Heart left ventricle (tissue), 16 donors: Measurements from ENCODE around the gene ADM. TPM values are rescaled to one million over a fixed set of nuclear protein-coding genes. Genes with fewer than 3 reads are reported as not detected.

Experiments
- ATAC-seq, 4 donors: fragments of 200-7000 bp; cut with Tn5 transposase; one replicate each; pipeline ENCODE4 v1.9.1; 2020 to 2022; ENCODE audit warnings: moderate library complexity in 4 of 4, mild to moderate bottlenecking in 3 of 4, moderate number of reproducible peaks in 1 of 4
- DNase-seq, 5 donors: peaks; one replicate each; pipeline ENCODE4 v3.0.0-alpha.2; 2020
- H3K27ac ChIP-seq, 12 donors: fragments of 200-600 bp; sonication (generic) in 4 of 12; one replicate each; pipeline versions ENCODE4 v1.5.0 to v1.8.0; 2016 to 2022; ENCODE audit warnings: mild to moderate bottlenecking in 2 of 12
- H3K27me3 ChIP-seq, 9 donors: fragments of 200-600 bp; sonication (generic) in 2 of 9; one replicate each; pipeline versions ENCODE4 v1.5.1 to v1.8.0; 2016 to 2022; ENCODE audit warnings: mild to moderate bottlenecking in 3 of 9
- H3K36me3 ChIP-seq, 9 donors: fragments of 200-600 bp; sonication (generic) in 2 of 9; one replicate each; pipeline versions ENCODE4 v1.5.0 to v1.8.0; 2018 to 2022; ENCODE audit warnings: mild to moderate bottlenecking in 2 of 9
- H3K4me1 ChIP-seq, 12 donors: fragments of 200-600 bp; sonication (generic) in 4 of 12; one replicate each; pipeline versions ENCODE4 v1.5.0 to v1.8.0; 2016 to 2022; ENCODE audit warnings: mild to moderate bottlenecking in 3 of 12
- H3K4me3 ChIP-seq, 12 donors: fragments of 200-600 bp; sonication (generic) in 4 of 12; one replicate each; pipeline versions ENCODE4 v1.5.0 to v1.8.0; 2017 to 2022; ENCODE audit warnings: mild to moderate bottlenecking in 9 of 12, moderate library complexity in 4 of 12
- H3K9me3 ChIP-seq, 12 donors: fragments of 200-600 bp; sonication (generic) in 4 of 12; one replicate each; pipeline versions ENCODE4 v1.5.0 to v1.8.0; 2016 to 2022; ENCODE audit warnings: mild to moderate bottlenecking in 1 of 12
- CTCF ChIP-seq, 12 donors: fragments of 200-600 bp; sonication (generic) in 4 of 12; IDR thresholded peaks; one replicate each; pipeline versions ENCODE4 v1.5.0 to v1.8.0; 2018 to 2022; ENCODE audit warnings: antibody characterized with exemption in 12 of 12, mild to moderate bottlenecking in 5 of 12
- POLR2A ChIP-seq, 2 donors: fragments of 450-650 bp; IDR thresholded peaks; one replicate each; pipeline ENCODE4 v1.6.1; 2017; ENCODE audit warnings: antibody characterized with exemption in 2 of 2, mild to moderate bottlenecking in 2 of 2, moderate library complexity in 2 of 2
- WGBS, 4 donors: extraction: QIAGEN DNeasy Blood & Tissue Kit in 2 of 4; methylation state at CpG; one replicate each; pipeline versions ENCODE4 v1.1.5 to v1.1.7; 2013 to 2018; 5-methylcytosine and 5-hydroxymethylcytosine counted together
- intact Hi-C, 10 donors: fragments of 100-400 bp; cut with DNase I; formaldehyde crosslinking; loops; one replicate each; pipeline versions ENCODE4 v1.11.1 to v1.14.2; 2022
- polyA plus RNA-seq, 2 donors: library from polyadenylated mRNA; stranded (reverse); fragments of 200-250 nt; gene quantifications; one replicate each; pipeline ENCODE4 v1.2.3, GENCODE V29; 2013
- total RNA-seq, 9 donors: library from RNA; depleted of rRNA in 2 of 9; stranded (reverse); fragments of >200 nt in 2 of 9; fragmentation: NEBNext Ultra II Directional in 3 of 9; extraction: Animal tissue kit (Norgen Biotek cat#: 25700) in 3 of 9; gene quantifications; one replicate each; pipeline versions ENCODE4 v1.1.0 to v1.2.4, GENCODE V29; 2016 to 2023
- donor health status: ischemic (EF 13 %, LVEDD 7.1; RV severe dilation, severe dysfunction).
- donor health status: healthy with polysubstance abuse.
- donor health status: DM: no; HTN: yes; CAD: no.
- donor health status: DM: no; HTN: no; CAD: no.
- donor health status: ischemic (EF 25% LVEDD 6.9; RV normal size, moderate dysfunction).
- donor health status: ischemic (EF 25% LVEDD 5.7; RV mildly dilated, moderate dysfunction).
- donor health status: healthy.
- donor health status: DM: yes; HTN: yes; CAD: no.
- donor health status: ischemic (EF 35%, LVEDD 5.7; RV mildly dilated, moderate dysfunction).
- donor health status: nonischemic (EF 11% LVEDD 7.7; RV severe dilation, severe dysfunction).
- donor health status: DM: yes; HTN: yes; CAD: no.
- donor health status: PGD.
- donor health status: ischemic (EF 29% LVEDD 5.4; RV normal size, mild dysfunction).
- donor health status: nonischemic (EF 23%, LVEDD 6.1; RV moderate dilation, normal function).

Gene ADM
- total and polyA plus RNA-seq, 11 donors: 6.9 to 154 (median 16.8) TPM

- ATAC-seq (no peak), DNase-seq (no peak)
- Histone ChIP-seq H3K9me3 (peaks cover 0 to under 1% (median 0%) of the 10 kb centered on the region in 12 donors), H3K27me3 (no peaks in the 10 kb centered on the region), H3K4me3 (no peak overlapping the region), H3K4me1 (peaks cover 8 to 39% (median 24%) of the 10 kb centered on the region in 12 donors), H3K27ac (peak overlapping the region in 1 of 12 donors; percentile 76), H3K36me3 (no peaks in the 10 kb centered on the region)
- TF ChIP-seq POLR2A (IDR thresholded peaks at IDR 0.05) (no peak), CTCF (IDR thresholded peaks at IDR 0.05) (no peak)
- intact Hi-C loops: no loop called here
These were observed 45.5 kb downstream of the ADM start for GRCh38 chr11:10350334-10350733.

GRCh38 chr11:10351435-10351764, 46.5 kb downstream of the ADM start:
- no peak for ATAC-seq
- intact Hi-C loops: no loop called here
- peak overlapping the region in 3 of 12 donors; percentile 0 to 19 (median 11) for H3K4me3 ChIP-seq
- peak in 1 of 5 donors; percentile 32 for DNase-seq
- peaks cover 0 to 7% (median 0%) of the 10 kb centered on the region in 12 donors for H3K9me3 ChIP-seq
- peak overlapping the region; percentile 53 to 88 (median 80) for H3K27ac ChIP-seq
- H3K27me3 ChIP-seq: no peaks in the 10 kb centered on the region
- TF ChIP-seq CTCF (IDR thresholded peaks at IDR 0.05): no peak
- TF ChIP-seq POLR2A (IDR thresholded peaks at IDR 0.05): peak in 1 of 2 donors; percentile 19
- H3K36me3 ChIP-seq: no peaks in the 10 kb centered on the region
- H3K4me1 ChIP-seq: peaks cover 8 to 39% (median 24%) of the 10 kb centered on the region in 12 donors
- WGBS, 4 donors: 0 to 24% (median 4%) methylated on average over 5 of the region's 5 CpGs

- no peaks in the 10 kb centered on the region for H3K27me3 ChIP-seq
- peak overlapping the region in 3 of 12 donors; percentile 0 to 19 (median 11) for H3K4me3 ChIP-seq
- intact Hi-C loops: no loop called here
- DNase-seq (peak; percentile 58 to 85 (median 76)), ATAC-seq (peak; percentile 93 to 96 (median 96))
- H3K9me3 ChIP-seq: peaks cover 0 to 7% (median 0%) of the 10 kb centered on the region in 12 donors
- peaks cover 8 to 39% (median 24%) of the 10 kb centered on the region in 12 donors for H3K4me1 ChIP-seq
- peak overlapping the region; percentile 53 to 88 (median 80) for H3K27ac ChIP-seq
- H3K36me3 ChIP-seq: no peaks in the 10 kb centered on the region
- 26 to 36% (median 27%) methylated on average over 20 of the region's 20 CpGs for WGBS, 4 donors
- TF ChIP-seq POLR2A (IDR thresholded peaks at IDR 0.05): no peak
- TF ChIP-seq CTCF (IDR thresholded peaks at IDR 0.05): no peak
These were observed 47.1 kb downstream of the ADM start for GRCh38 chr11:10351765-10352641.

- ATAC-seq (no peak), DNase-seq (no peak)
- intact Hi-C loops: no loop called here
- WGBS, 4 donors: 72 to 85% (median 80%) methylated on average over 5 of the region's 5 CpGs
- Histone ChIP-seq H3K4me1 (peaks cover 8 to 39% (median 24%) of the 10 kb centered on the region in 12 donors), H3K27ac (peak overlapping the region; percentile 53 to 88 (median 80)), H3K27me3 (no peaks in the 10 kb centered on the region), H3K36me3 (no peaks in the 10 kb centered on the region), H3K4me3 (no peak overlapping the region), H3K9me3 (peaks cover 0 to 7% (median 0%) of the 10 kb centered on the region in 12 donors)
- no peak for TF ChIP-seq CTCF (IDR thresholded peaks at IDR 0.05)
- TF ChIP-seq POLR2A (IDR thresholded peaks at IDR 0.05): no peak
These were observed 48.2 kb downstream of the ADM start for GRCh38 chr11:10352921-10353550.
